Measurements from ENCODE around the gene LCN15.

GRCh38 chr9:136712690-136713544 is 51.4 kb downstream of the LCN15 start:
- TF ChIP-seq EP300 (IDR thresholded peaks at IDR 0.05) = no peak
- TF ChIP-seq POLR2AphosphoS5 (IDR thresholded peaks at IDR 0.05) = no peak

Measured in gastroesophageal sphincter (tissue), 2 donors.